Smooth muscle cell of bladder (primary cell): ENCODE data around the gene HEXIM1. TPM values are rescaled to one million over a fixed set of nuclear protein-coding genes. Genes with fewer than 3 reads are reported as not detected.

ENCODE experiments used
- total RNA-seq: library from RNA; depleted of rRNA; stranded (reverse); fragments of >200 nt; gene quantifications from 2 replicates; pipeline ENCODE4 v1.2.3, GENCODE V29; 2014

Gene HEXIM1, protein sequence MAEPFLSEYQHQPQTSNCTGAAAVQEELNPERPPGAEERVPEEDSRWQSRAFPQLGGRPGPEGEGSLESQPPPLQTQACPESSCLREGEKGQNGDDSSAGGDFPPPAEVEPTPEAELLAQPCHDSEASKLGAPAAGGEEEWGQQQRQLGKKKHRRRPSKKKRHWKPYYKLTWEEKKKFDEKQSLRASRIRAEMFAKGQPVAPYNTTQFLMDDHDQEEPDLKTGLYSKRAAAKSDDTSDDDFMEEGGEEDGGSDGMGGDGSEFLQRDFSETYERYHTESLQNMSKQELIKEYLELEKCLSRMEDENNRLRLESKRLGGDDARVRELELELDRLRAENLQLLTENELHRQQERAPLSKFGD
- 6.0 and 14.9 TPM in 2 replicates for total RNA-seq

DNA sequence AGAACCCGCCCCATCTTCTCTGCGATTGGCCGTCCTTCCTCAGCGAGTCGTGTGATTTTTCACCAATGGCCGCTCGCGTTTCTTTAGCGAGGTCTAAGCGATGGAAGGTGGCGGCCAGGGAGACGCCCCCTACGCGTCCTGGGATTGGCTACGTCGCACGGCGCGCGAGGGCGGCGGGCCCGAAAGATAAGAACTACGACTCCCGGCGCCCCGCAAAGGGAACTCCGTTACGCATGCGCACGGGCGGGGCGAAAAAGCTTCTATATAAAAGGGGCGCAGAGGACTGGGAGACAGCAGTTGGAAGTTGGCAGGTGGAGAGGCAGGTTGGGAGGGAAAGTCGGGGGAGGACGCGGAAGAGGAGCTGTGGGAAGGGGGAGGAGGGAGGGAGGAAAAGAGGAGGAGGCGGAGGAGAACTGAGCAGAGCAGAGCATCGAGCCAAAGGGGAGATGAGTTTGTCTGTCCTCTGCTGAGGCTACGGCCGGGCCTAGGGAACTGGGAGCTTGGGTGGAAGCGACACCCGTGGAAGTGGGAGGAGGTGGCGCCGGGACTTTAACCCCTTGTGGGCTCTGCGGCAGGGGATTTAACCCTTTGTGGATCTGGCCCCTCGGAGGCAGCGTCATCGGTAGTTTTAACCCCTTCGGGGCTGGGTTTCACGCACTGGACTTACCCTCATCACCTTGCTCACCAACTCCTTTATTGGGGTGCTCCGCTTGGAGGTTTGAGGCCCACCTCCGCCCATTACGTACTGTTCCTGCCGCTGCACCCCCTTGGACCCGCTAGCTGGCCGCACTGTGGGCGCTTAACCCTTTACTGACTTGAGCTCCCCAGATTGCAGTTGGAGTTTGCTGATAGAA, at the start of gene HEXIM1:
Gene HEXIM1 (plus strand): TSS at position 293 of the 854 bp plus-strand sequence. CDS start 716 bp downstream, outside the sequence.

DNA sequence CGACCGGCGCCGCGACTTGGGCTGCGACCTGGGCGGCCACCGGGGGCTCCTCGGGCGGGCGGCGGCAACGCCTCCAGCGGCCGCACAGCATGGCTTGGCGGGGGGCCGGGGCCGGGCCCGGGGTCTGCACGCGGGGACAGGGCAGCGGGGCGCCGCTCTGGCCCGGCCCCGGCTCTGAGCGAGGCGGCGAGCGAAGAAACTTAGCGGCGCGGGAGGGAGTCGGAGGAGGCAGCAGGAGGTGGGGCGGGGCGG, 16.0 kb upstream of the HEXIM1 start, which contains the start of gene PLCD3:
Gene PLCD3 (minus strand): TSS at position 196 of the 252 bp plus-strand sequence. CDS start 105 bp downstream, at position 91.

DNA sequence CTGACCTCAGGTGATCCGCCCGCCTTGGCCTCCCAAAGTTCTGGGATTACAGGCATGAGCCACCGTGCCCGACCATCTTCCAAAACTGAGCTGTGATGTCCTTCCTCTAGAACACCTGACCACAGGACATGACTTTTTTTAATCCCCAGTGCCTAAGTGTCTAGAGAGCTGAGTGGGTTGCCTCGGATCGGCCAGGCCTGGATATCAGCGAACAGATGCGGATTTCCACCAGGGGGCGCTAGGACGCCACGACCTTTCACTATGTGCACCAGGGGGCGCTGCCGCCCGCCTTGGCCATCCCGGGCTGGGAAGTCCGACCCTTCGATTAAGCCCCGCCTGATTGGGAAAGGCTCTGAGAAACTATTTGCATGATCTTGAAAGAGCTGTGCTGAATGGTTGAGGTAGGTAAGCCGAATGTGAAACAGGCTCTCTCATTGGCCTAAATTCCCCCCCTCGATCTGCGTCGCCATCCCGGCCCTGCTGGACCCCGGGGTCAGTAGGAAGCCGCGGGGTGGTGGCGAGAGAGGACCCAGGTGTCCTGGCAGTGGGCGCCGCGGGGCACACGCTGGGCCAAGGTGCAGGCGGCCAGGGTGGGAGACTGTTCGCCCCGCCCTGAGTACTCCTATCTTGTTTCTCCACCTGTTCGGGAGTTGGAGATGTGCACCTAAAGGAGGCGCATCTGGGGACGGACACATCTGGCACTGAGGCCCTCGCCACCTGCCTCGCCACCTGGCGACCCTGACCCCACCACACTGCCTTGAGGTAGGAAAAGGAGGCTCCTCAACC, 12.9 kb upstream of the HEXIM1 start, which contains the start of gene ACBD4:
Gene ACBD4 (plus strand): TSS at position 496 of the 786 bp plus-strand sequence. CDS start 458 bp downstream, outside the sequence.

DNA sequence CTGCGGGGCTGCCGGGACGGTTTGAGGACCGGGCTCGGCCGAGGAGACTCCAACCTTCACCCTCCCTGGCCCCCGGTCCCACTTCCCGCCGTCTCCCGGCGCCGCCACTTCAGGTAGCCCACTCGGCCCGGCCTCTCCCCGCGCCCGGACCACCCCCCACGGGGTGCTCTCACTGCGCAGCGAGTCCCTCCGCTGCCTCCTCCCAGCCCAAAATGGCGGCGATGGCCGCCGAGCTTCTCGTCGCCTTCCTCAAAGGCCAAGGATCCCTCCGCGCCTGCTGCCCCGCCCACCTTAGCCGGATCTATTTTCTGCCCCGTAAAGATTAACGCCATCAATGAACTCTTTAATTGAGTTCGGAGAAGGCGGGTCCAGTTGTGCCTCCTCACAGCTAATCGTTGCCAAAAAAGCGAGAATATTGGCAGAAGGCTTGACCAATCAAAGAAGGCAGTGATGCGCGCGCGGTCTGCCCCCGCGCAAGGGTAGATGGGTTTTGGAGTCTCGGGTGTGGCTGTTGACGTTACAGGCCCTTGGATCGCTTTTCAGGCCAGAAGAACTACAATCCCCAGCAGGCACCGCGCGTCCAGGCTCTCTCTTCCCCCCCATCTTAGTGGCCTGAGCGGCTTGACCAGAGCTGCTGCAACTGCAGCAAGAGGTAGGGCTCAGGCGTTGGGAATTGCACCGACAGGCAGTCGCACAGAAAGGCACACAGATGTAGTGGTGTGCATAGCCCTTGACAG, 13.2 kb downstream of the HEXIM1 start, which contains the start of gene HEXIM2:
Gene HEXIM2 (plus strand): TSS at position 588 of the 737 bp plus-strand sequence. CDS start 919 bp downstream, outside the sequence.

Other genes with a start within 250 kb of the HEXIM1 start
- 82.4 and 91.2 TPM in 2 replicates for gene EFTUD2, start 249.0 kb upstream of the HEXIM1 start, total RNA-seq
- 0.14 TPM in 1 of 2 replicates, not detected in the other for gene GFAP, start 233.0 kb upstream of the HEXIM1 start, total RNA-seq
- gene KIF18B, start 200.7 kb upstream of the HEXIM1 start, total RNA-seq, result 0.09 and 0.71 TPM in 2 replicates
- gene C1QL1, start 180.2 kb upstream of the HEXIM1 start, total RNA-seq, result 0.18 and 0.28 TPM in 2 replicates
- gene DCAKD, start 96.8 kb upstream of the HEXIM1 start, total RNA-seq, result 23.9 and 30.6 TPM in 2 replicates
- gene NMT1, start 87.2 kb upstream of the HEXIM1 start, total RNA-seq, result 64.7 and 94.2 TPM in 2 replicates
- 21.3 and 21.7 TPM in 2 replicates for gene PLCD3, start 16.0 kb upstream of the HEXIM1 start, total RNA-seq
- 8.1 and 9.3 TPM in 2 replicates for gene ACBD4, start 12.8 kb upstream of the HEXIM1 start, total RNA-seq
- 7.3 and 10.7 TPM in 2 replicates for gene HEXIM2, start 13.4 kb downstream of the HEXIM1 start, total RNA-seq
- 7.9 and 11.8 TPM in 2 replicates for gene FMNL1, start 73.4 kb downstream of the HEXIM1 start, total RNA-seq
- 0.09 and 0.14 TPM in 2 replicates for gene SPATA32, start 113.6 kb downstream of the HEXIM1 start, total RNA-seq
- 1.7 and 2.2 TPM in 2 replicates for gene MAP3K14, start 168.5 kb downstream of the HEXIM1 start, total RNA-seq